ENCODE measurements around the gene KXD1.
"Not testable (repeated sequence)": the region's sequence is repeated elsewhere in the genome, so short reads cannot be mapped to it uniquely, and the experiment has no call there.

The KXD1 gene

DNA sequence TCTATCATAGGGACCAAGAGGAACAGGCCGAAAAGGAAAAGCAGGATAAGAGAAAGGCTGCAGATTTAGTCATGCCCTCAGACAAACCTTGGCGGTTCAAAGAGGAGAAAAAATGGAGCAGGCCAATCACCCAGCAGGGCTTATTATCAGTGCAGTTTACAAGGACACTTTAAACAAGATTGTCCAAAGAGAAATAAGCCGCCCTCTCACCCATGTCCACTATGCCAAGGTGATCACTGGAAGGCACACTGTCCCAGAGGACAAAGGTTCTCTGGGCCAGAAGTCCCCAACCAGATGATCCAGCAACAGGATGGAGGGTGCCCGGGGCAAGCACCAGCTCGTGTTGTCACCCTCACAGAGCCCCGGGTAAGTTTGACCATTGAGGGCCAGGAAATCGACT, 22.6 kb downstream of the KXD1 start:
- no peak for DNase-seq (ENCODE audit: low read depth in 2 of 2)

DNA sequence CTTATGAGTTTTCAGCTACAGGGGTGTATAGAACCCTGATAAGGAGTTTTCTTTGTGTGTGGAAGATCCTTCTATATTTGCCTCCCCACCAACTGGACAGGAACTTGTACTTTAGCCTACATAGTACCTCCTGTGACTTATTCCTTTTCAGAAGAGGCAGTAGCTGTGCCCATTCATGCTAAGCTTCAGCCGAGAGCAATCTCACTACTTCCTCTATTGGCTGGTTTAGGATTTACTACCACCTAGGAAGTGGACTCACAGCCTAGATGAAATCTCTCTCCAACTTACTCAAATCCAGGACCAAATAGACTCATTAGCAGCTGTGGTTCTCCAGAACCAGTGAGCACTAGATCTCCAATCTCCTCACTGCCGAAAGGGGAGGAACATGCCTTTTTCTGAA, 28.6 kb downstream of the KXD1 start:
- DNase-seq (ENCODE audit: low read depth in 2 of 2), result no peak

DNA sequence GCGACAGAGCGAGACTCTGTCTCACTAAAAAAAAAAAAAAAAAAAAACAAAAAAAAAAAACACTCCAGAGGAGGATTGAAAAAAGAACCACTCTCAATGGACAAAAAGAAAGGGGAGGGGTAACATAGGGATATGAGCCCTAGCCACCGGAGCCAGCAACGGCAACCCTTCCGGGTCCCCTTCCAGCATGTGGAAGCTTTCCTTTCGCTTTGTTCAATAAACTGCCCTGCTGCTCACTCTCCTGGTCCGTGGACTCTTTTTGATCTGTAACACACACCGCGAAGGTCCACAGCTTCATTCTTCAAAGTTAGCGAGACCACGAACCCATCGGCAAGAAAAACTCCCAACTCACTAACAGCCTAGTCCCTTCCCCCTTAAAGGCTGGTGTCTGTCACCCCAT, 29.9 kb downstream of the KXD1 start:
- no peak for DNase-seq (ENCODE audit: low read depth in 2 of 2)

DNA sequence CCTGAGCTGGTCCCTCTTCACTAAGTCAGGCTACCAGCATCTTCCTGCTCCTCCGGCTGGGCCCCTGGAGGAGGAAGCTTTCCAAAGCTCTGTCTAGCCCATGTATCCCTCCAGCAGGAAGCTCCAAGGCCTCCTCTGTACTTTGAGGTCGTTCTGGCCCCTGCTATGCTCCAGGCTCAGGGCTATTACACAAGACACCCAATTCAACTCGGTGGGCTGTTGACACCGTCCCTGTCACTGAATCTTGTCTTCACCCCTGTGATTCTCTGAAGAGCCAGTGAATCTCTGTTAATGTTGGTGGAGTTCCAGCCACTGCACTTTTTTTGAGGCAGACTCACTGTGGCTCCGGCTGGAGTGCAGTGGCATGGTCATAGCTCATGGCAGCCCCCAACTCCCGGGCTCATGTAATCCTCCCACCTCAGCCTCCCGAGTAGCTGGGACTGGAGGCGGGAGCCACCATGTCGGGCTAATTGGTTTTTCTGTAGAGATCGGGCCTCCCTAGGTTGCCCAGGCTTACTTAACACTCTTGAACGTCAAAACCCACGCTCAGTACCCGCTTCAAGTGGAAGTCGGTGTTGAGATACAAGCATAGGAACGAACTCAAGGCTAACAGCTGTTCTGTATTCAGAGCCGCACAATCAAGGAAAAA, 30.4 kb downstream of the KXD1 start:
- DNase-seq (ENCODE audit: low read depth in 2 of 2), result no peak

DNA sequence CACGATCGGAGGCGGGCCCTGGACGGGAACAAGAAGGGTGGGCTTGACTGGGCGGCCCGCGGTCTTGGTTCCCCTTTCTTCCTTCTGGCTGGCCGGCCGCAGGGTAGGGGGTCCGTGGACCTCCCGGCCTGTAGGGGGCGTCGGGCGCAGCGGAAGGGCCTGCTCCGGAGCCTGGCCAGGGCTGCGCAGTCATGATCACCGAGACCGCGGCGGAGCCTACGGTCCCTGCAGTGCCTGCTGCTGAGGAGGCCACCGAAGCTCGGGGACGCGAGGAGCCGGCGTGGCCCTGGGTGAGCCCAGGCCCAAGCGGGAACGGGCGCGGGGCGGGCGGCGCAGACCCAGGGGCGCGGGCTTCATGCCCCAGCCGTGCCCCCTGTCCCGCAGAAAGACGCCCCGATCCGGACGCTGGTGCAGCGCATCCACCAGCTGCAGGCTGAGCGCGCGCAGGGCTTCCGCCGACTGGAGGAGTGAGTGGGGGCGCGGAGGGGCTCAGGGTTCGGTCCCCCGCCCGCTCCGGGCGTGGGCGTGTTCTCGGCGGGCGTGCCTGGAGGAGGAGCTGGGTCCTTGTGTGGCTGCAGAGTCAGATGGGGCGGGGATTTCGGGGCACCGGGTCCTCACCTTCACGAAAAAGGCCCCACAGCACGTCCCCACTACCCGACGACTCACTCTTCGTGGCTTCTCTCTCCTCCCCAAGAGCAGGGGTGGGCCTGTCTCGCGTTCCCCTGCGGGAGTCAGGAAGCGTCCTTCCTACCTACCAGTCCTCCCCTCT, 31.1 kb downstream of the KXD1 start, which contains the start of gene REX1BD:
Gene REX1BD (plus strand): TSS at position 188 of the 769 bp plus-strand sequence. CDS start 4 bp downstream, at position 192.
- peak in 1 of 2 experiments; percentile 34 for DNase-seq (ENCODE audit: low read depth in 2 of 2)

DNA sequence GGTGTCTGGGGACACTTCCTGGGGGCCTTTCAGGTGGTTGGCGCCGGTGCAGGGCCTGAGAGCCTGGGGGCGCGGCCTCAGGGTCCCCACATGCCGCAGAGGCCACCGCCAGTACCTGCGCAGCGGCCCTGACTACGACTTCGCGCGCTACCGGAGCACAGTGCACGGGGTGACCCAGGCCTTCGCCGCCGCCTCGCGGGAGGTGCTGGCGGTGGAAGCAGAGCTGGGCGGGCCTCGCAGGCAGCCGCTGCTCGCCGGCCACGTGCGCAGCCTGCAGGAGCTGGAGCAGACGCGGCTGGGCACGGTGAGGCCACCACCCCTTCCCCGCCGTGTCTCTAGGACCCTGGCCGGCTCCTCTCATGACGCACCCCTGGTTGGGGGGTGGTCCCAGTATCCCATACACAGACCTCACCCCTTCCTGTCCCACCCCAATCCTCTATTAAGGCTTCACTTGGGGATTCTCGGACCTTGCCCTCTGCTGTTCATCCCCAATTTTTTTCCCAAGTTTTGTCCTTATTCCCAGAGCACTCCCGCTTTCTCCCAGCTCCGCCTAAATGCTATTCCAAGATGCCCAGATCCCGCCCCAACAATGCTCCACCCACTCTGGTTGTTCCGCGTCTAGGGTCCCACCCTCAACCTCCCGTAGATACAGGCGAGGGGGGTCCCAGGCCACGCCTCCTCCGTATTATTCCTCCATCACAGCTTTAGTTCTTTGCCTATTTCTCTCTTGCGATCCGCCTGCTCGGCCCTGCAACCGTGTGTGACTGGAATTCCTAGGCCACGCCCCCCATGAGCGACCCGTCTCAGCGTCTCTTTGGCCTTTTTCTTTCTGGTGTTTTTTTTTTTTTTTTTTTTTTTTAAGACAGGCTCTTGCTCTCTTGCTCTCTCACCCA, 32.0 kb downstream of the KXD1 start:
- peak in 1 of 2 experiments; percentile 28 for DNase-seq (ENCODE audit: low read depth in 2 of 2)

DNA sequence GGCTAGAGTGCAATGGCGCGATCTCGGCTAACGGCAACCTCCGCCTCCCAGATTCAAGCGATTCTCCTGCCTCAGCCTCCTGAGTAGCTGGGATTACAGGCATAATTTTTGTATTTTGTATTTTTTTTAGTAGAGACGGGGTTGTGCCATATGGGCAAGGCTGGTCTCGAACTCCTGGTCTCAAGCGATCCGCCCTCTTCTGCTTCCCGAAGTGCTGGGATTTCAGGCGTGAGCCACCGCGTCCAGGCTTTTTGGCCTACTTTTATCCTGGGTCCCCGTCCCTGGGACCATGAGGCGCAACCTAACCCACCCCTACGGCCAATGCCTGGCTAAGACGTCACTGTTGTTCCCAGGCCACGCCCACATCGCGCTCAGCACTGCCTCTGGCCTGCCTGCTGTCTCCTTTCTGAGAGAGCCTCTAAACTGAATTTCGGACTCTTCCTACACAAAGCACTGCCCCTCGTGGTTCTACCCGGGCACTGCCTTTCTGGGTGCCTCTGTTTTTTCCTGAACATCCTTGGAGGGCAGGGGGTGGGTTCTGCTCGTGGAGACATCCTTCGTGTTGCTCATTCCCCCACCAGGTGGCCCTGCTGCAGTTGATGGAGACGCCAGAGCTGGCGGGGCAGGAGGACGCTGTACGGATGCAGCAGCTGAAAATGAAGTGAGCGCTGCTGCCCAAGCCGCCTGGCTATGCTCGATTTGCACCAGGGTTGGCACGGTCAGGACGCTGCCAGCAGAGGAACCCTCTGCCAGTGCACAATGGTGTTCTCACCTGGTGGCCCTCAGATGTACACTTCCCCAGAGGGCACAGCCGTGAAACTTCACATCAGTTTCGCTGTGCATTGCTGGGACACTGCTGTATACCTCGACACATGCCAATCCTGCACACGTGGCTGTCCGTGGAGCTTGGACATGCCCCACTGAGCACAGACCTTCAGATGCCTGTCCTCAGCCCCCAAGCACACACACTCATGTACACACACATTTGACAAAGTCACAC, 32.9 kb downstream of the KXD1 start:
- peak in 1 of 2 experiments; percentile 50 for DNase-seq (ENCODE audit: low read depth in 2 of 2)

DNA sequence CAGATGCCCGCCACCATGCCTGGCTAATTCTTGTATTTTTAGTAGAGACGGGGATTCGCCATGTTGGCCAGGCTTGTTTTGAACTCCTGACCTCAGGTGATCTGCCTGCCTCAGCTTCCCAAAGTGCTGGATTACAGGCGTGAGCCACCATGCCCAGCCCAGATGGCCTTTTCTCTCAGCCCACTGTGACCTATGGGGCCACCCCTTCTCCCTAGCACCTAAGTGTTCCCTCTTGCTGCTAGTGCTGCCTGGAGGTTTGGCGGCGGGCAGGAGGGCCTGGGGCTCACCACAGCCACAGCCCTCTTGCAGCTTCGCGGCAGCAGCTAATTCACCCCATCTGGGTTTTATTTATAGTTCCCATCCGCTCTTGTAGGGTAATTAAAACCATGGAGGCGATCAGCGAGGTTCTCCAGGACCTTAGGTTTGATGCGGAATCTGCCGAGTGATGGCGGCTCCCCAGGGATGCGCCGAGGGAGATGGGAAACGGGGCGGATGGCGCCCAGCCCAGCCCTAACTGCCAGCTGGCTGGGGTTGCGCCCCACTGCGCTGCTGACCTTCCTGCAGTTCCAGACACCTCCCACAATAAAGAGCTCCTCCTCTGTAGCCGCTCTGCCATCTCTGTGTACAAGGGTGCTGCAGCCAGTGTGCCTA, 34.2 kb downstream of the KXD1 start:
- DNase-seq (ENCODE audit: low read depth in 2 of 2), result peak; percentile 64 to 66

DNA sequence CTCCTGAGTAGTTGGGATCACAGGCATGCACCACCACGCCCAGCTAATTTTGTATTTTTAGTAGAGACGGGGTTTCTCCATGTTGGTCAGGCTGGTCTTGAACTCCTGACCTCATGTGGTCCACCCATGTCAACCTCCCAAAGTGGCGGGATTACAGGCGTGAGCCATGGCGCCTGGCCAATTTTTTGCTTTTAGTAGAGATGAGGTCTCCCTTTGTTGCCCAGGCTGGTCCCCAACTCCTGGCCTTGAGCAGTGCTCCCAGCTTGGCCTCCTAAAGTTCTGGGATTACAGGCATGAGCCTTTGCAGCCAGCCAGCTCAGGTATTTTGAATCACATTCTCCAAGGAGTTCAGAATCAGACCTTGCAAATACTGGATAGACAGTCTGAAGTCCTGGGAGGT, 35.1 kb downstream of the KXD1 start:
- not testable (repeated sequence) for DNase-seq (ENCODE audit: low read depth in 2 of 2)

DNA sequence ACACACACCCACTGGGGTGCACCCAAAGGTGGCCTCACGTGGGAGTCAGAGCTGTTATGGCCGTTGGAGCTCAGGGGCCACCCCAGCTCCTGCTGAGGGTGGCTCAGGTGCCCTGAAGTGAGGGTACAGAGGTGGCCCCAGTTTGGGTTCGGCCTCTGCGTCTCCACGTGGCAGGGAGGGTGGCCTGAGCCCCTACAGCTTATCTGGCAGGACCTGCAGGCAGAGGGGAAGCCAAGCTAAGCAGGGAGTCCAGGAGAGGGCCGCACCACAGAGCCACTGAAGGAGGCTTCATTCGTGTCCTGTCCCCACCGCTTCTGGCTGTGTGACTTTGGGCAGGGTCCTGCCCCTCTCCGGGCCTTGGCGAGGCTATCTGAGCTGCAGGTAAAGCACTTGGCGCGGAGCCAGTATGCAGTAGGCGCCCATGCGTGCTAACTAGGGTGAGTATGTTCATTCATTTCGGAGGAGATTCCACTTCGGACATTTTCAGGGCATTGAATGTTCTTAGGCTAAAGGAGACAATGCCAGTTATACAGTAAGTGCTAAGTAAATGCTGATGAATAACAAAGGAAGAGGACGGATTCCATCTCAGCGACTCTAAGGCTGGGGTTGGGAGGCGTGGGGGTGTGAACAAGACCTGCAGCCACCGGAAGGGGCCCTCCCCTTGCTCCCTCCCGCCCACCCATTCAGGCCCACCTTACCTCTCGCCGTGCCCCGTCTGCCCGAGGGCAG, 35.9 kb downstream of the KXD1 start:
- DNase-seq (ENCODE audit: low read depth in 2 of 2), result no peak

DNA sequence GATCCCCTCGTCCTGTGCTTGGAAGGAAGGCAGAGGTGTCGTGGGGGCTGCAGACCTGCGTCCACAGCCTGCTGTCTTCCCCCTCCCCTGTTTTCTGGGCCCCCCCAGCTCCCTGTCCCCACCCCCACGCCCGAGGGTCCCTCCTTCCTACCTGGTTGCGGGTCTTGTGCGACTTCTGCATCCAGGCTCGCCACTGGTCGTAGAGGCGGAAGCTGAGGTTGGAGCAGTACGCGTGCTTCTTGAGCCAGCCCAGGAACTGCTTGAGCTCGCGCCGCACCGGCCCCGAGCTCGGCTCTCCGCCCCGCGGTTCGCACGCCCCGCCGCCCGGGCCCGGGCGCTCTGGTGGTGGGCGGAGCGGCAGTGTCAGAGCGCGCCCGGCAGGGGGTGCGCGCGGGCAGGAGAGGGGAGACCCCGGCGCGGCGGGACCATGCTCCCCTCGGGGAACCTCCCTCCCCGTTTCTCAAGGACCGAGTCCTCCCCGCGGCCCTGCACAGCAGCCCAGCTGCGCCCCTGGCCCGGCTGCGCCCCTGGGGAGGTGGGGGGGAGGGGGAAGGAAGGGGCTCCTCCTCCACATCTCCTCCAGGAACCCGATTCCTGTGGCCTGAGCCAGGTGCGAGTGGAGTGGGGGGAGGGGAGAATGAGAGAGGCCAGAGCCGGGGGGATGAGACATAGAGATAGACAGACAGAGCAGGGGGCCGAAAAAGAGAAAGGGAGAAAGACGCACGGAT, 36.6 kb downstream of the KXD1 start:
- DNase-seq (ENCODE audit: low read depth in 2 of 2), result peak in 1 of 2 experiments; percentile 28

DNA sequence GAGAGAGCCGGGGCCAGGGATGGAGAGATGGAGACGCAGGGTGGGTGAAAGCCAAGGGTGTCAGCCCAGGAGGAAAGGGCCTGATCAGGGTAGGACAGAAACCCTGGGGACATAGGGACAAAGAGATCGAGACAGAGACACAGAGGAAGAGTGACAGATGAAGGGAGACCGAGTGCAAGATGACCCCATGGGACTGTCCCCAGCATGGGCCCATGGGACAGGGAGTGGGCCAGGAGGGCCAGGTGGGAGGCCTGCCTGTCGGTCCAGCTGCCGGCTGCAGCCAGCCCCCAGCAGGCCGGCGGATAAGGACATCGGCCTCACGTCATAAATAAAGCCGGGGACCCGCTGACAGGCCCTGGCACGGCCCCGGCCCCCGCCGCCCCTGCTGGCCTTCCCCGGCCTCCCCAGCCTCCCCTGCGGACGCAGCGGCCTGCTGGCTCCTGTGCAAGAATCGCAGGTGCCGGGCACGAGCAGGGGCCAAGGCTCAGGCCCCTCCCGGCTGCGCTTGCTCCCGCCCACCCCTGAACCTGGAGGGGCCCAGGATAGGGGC, 37.2 kb downstream of the KXD1 start:
- no peak for DNase-seq (ENCODE audit: low read depth in 2 of 2)

DNA sequence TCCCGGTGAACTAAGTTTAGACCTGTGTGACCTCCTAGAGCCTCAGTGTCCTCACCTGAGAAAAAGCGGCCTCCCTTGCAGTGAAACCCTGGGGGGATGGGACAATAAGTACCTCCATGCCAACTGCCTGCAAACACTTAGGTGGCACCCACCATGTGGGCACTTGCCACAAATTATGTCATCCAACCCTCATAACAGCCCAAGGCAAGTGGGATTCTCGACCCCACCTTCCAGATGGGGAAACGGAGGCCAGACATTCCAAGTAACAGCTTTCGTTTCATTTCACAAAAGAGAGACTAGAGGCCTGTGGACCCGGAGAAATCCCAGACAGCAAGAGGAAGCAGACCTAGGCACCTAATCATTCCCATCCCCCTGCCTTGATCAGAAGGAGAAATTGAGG, 37.8 kb downstream of the KXD1 start:
- DNase-seq (ENCODE audit: low read depth in 2 of 2), result no peak

DNA sequence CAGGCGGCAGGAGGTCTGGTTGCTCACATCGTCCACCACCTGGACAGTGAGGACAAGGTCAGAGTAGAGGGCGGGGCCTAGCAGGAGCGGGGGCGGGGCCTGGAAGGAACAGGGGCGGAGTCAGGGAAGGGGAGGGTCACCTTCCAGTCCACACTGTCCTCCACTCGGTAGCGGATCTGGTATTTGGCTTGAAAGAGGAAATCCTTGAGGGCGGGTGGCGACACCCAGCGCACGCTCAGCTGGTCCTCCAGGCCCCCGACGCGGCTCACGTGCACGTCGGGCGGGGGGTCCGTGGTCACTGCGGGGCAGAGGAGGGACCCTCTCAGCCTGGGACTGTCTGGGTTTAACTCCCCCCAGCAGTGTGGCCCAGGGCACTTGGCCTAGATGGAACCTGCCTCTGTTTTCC, 39.1 kb downstream of the KXD1 start:
- DNase-seq (ENCODE audit: low read depth in 2 of 2), result no peak

DNA sequence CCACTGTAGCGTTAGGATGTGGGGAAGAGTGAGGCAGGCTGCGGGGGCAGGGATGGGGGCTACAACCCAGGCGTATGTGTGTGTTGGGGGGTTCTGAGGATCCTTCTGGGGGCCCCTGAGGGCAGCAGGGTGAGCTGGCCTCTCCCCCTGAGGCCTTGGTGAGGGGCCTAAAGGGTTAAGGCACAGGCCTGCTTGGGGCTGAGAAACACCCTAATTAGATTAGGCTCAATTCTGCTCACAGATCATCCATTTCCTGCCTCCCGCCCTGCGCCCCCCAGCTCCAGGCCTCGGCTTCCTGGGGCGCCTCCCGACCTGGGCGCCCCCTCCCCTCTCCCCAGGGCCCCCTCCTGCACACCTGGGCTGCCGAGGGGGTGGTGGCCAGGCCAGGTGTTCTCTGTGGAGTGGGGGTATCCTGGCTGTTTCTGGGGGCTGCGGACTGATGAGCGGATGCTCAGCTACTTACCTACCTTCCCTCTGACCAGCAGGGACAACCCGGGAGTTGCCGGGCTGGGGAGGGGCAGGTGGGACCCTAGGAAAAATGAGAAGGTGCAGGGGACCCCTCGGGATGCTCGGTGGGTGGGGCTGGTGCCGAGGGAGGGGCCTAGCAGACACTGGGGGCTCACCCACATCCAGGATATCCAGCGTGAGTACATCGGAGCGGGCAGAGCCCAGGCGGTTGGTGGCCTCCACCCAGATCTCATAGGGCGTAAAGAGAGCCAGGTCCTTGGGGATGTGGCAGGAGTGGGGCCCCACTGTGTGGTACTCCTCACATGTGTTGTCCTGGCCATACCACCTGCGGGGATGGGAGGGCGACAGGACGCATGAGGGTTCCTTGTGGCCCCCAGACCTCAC, 40.4 kb downstream of the KXD1 start:
- no peak for DNase-seq (ENCODE audit: low read depth in 2 of 2)

DNA sequence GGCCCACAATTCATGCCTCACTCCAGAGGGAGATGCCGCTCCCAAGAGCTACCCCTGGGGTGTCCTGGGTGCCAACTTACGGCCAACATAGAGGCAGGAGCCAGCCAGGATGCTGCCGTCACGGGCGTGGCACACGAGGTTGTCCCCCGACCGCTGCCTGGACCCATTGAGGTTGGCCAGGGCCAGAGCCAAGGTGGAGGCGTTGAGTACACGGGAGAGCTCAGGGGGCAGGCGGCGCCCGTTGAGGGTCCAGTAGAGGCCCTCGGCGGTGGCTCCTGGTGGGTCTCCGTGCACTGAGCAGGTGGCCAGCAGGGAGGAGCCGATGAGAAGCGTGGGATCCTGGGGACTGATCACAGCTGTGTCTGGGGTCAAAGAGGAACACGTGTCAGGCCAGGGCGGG, 41.8 kb downstream of the KXD1 start:
- no peak for DNase-seq (ENCODE audit: low read depth in 2 of 2)

DNA sequence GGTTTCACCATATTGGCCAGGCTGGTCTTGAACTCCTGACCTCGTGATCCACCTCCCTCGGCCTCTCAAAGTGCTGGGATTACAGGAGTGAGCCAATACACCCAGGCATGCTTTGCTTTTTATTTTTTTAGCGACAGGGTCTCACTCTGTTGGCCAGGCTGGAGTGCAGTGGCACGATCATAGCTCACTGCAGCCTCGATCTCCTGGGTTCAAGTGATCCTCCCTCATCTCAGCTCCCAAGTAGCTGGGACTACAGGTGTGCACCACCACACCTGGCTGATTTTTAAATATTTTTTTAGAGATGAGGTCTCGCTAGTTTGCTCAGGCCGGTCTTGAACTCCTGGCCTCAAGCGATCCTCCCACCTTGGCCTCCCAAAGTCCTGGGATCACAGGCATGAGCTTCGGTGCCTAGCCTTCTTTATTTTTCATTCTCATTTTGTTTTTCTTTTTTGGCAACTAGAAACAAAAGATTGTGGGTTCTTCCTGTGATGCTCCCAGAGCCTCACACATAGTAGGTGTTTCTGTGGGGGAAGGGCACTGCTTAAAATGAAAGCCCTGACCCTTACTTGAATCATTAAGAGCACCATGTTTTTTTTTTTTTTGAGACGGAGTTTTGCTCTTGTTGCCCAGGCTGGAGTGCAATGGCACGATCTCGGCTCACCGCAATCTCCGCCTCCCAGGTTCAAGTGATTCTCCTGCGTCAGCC, 43.2 kb downstream of the KXD1 start:
- not testable (repeated sequence) for DNase-seq (ENCODE audit: low read depth in 2 of 2)
